Thyroid gland (tissue), 4 donors: ENCODE measurements around the gene IL24.

Source experiments
- CTCF ChIP-seq, 6 experiments: fragments of 200-600 bp in 3 of 6; fragments of 450-650 bp in 3 of 6; sonication (generic) in 3 of 6; IDR thresholded peaks; one replicate each; pipeline ENCODE4 v1.5.1; 2016 to 2019; ENCODE audit warnings: antibody characterized with exemption in 6 of 6, mild to moderate bottlenecking in 2 of 6, inconsistent platforms in 1 of 6, moderate library complexity in 1 of 6
- POLR2A ChIP-seq, 2 donors: fragments of 450-650 bp; IDR thresholded peaks; one replicate each; pipeline ENCODE4 v1.6.1; 2017; ENCODE audit warnings: antibody characterized with exemption in 2 of 2, mild to moderate bottlenecking in 2 of 2, moderate library complexity in 1 of 2

GRCh38 chr1:206947255-206947654 is 50.0 kb downstream of the IL24 start:
- no peak for TF ChIP-seq CTCF (IDR thresholded peaks at IDR 0.05)
- no peak for TF ChIP-seq POLR2A (IDR thresholded peaks at IDR 0.05)
